PC-9 (cell line): ENCODE data around the gene SLC7A10.

Source experiments
- CTCF ChIP-seq: fragments of 200-600 bp; sonication (generic); conservative IDR thresholded peaks from 2 replicates; pipeline ENCODE4 v1.6.1; 2017; ENCODE audit warnings: mixed run types, antibody characterized with exemption, mild to moderate bottlenecking, moderate library complexity
- EZH2 ChIP-seq: fragments of 200-600 bp; sonication (generic); IDR thresholded peaks from 2 replicates; pipeline ENCODE4 v1.8.0; 2017; ENCODE audit warnings: antibody characterized with exemption, low read depth

GRCh38 chr19:33211794-33212435 lies 13.7 kb downstream of the SLC7A10 start:
- TF ChIP-seq CTCF, result no peak
- TF ChIP-seq EZH2, result no peak
